Measurements from ENCODE around the gene MBD6. TPM values are rescaled to one million over a fixed set of nuclear protein-coding genes. Genes with fewer than 3 reads are reported as not detected.
A peak's percentile ranks its signal among the peaks of the same experiment; 100 is the strongest.

MBD6 gene
- total RNA-seq, 1 donor from 2014 or later = 93.1 TPM

DNA sequence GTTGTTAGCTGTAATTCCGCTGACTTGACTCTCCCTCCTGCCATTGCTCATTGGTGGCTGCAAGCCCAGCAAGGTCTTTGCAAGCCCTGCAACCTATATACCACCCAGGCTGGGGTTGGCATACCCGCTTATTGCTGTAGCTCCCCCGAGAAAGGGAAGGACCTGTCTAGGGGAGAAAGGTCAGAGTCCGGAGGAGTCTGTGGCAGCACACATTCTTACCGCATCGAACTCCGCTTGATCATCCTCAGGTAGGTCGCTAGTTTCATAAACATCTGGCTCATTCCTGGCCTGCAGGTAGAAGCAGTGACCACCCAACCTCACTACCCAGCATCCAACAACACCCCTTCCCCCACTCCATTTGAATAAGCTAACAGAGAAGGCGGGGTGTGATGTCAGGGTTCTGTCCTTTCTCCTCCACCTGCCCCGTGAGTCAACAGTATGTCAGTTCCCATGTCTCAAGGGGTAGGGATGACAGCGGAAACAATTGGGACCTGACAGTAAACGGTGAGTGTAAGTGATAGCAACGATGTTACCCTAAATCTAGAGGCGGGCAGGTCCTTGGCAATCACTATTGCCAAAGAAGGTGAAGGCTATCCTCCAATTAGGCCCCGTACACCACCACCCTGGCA lies 23.3 kb downstream of the MBD6 start:
- H3K36me3 ChIP-seq = peaks cover 19% of the 10 kb centered on the region
- ATAC-seq (peak in 1 of 2 donors; percentile 8), DNase-seq (no peak)
- H3K9me3 ChIP-seq = no peaks in the 10 kb centered on the region
- intact Hi-C loops (cut with DNase I) = no loop called here
- H3K27me3 ChIP-seq (ENCODE audit: low read depth) = peaks cover 30% of the 10 kb centered on the region
- TF ChIP-seq, protein P1, sequence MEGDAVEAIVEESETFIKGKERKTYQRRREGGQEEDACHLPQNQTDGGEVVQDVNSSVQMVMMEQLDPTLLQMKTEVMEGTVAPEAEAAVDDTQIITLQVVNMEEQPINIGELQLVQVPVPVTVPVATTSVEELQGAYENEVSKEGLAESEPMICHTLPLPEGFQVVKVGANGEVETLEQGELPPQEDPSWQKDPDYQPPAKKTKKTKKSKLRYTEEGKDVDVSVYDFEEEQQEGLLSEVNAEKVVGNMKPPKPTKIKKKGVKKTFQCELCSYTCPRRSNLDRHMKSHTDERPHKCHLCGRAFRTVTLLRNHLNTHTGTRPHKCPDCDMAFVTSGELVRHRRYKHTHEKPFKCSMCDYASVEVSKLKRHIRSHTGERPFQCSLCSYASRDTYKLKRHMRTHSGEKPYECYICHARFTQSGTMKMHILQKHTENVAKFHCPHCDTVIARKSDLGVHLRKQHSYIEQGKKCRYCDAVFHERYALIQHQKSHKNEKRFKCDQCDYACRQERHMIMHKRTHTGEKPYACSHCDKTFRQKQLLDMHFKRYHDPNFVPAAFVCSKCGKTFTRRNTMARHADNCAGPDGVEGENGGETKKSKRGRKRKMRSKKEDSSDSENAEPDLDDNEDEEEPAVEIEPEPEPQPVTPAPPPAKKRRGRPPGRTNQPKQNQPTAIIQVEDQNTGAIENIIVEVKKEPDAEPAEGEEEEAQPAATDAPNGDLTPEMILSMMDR (IDR thresholded peaks at IDR 0.05) = no peak
- peaks cover 39% of the 10 kb centered on the region for H3K4me1 ChIP-seq
- peak overlapping the region; percentile 74 for H3K4me3 ChIP-seq
- H3K27ac ChIP-seq = peak overlapping the region; percentile 83

DNA sequence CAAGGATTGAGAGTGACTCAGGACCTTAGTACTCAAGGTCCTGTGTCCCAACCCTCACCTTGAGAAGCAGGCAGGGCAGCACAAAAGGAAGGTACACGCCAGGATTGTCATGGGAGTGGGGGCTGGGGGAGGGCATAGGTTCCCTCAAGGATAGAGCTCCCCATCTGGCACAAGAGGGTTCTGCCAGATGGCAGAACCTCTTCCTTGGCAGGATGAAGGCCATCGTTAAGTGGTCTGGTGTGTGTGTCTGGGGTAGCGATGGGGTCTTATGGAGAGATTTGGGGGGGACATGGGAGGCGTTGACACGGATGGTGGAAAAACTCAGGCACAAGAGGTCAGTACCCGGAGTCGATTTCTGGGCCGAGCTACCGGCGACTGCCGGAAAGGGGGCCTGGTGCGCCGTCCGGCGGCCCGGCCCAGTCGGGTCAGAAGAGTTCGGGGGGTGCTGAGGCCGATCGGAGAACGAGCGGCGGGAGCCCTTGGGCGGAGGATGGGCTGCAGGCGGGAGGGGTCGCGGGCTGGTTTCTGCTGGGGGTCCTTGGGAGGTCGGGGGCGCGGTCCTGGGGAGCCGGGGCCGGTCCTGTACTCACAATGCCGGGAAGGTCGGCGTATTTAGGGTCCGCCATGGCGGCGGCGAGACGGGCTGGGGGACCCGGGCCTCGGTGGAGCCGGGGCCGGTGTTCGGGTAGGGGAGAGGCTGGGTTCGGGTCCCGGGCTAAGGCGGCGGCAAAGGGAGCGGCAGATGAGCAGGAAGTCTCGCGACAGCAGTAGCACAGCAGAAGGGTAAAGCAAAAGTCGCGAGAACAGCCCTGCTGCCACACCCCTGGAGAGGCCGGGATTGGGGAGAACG lies 24.0 kb downstream of the MBD6 start, which contains the start of gene DCTN2:
TSS of gene DCTN2 (minus strand) at position 755 of the 850 bp plus-strand sequence. CDS start at position 626, 129 bp downstream.
- intact Hi-C loops (cut with DNase I) = no loop called here
- H3K4me1 ChIP-seq = peaks cover 39% of the 10 kb centered on the region
- peak within 1 kb of the TSS; percentile 74 for H3K4me3 ChIP-seq
- ATAC-seq (peak; percentile 98 to 99), DNase-seq (peak; percentile 96)
- peaks cover 30% of the 10 kb centered on the region for H3K27me3 ChIP-seq (ENCODE audit: low read depth)
- H3K36me3 ChIP-seq = peaks cover 12% of the 10 kb centered on the region
- H3K9me3 ChIP-seq = no peaks in the 10 kb centered on the region
- peak within 1 kb of the TSS; percentile 83 for H3K27ac ChIP-seq
- TF ChIP-seq, protein P1 (IDR thresholded peaks at IDR 0.05) = no peak

DNA sequence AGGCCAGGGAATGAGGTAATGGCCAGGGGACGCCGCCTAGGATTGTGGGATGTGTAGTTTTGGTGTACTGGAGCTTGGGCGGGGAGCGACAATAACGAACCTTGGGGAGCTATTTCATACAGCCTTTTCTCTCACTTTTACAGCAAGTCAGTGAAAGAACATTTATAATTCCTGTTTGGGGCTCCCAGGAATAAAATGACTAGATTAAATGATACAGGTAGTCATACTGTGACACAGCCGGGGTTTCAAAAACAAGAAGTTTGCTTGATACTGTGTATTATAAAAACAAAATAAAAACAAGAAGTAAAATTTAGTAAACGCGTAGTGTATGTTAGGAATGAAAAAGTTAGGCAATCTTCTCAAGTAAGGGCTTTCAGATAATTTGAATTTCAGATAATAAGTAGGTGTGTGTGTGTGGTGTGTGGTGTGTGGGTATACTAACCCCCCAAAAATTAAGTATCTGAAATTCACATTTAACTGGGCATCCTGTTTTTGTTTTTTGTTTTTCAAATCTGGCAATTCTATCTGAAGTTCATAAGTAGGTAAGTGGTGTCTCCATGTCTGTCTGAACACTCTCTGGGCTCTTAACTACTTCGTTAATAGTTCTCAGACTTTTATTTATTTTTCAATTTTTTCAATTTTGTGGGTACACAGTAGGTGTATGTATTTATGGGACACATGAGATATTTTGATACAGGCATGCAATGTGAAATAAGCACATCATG lies 24.8 kb downstream of the MBD6 start:
- H3K27me3 ChIP-seq (ENCODE audit: low read depth) = peaks cover 31% of the 10 kb centered on the region
- no peak overlapping the region for H3K27ac ChIP-seq
- DNase-seq (no peak), ATAC-seq (no peak)
- H3K36me3 ChIP-seq = peaks cover 4% of the 10 kb centered on the region
- no peaks in the 10 kb centered on the region for H3K9me3 ChIP-seq
- peaks cover 39% of the 10 kb centered on the region for H3K4me1 ChIP-seq
- H3K4me3 ChIP-seq = peak overlapping the region; percentile 74
- TF ChIP-seq, protein P1 (IDR thresholded peaks at IDR 0.05) = no peak
- intact Hi-C loops (cut with DNase I) = no loop called here

GRCh38 chr12:57548013-57548315 lies 25.3 kb downstream of the MBD6 start:
- no peaks in the 10 kb centered on the region for H3K36me3 ChIP-seq
- no peak for DNase-seq
- H3K27me3 ChIP-seq (ENCODE audit: low read depth) = peaks cover 34% of the 10 kb centered on the region
- H3K27ac ChIP-seq = no peak overlapping the region
- no peak for ATAC-seq
- peaks cover 39% of the 10 kb centered on the region for H3K4me1 ChIP-seq
- intact Hi-C loops (cut with DNase I) = no loop called here
- H3K9me3 ChIP-seq = no peaks in the 10 kb centered on the region
- TF ChIP-seq, protein P1 (IDR thresholded peaks at IDR 0.05) = no peak
- H3K4me3 ChIP-seq = no peak overlapping the region

- intact Hi-C loops (cut with DNase I) = no loop called here
- ATAC-seq = no peak
Measured at GRCh38 chr12:57548488-57548887, 25.9 kb downstream of the MBD6 start.

More at GRCh38 chr12:57548488-57548887, 25.9 kb downstream of the MBD6 start:
- peaks cover 34% of the 10 kb centered on the region for H3K27me3 ChIP-seq (ENCODE audit: low read depth)
- H3K4me1 ChIP-seq = peaks cover 38% of the 10 kb centered on the region
- TF ChIP-seq, protein P1 (IDR thresholded peaks at IDR 0.05) = no peak
- no peaks in the 10 kb centered on the region for H3K36me3 ChIP-seq
- no peak overlapping the region for H3K27ac ChIP-seq
- H3K9me3 ChIP-seq = no peaks in the 10 kb centered on the region
- H3K4me3 ChIP-seq = no peak overlapping the region
- no peak for DNase-seq

All from lower lobe of right lung (tissue), 2 donors.